ENCODE data around the gene C11orf54.
"Not testable (repeated sequence)": the region's sequence is repeated elsewhere in the genome, so short reads cannot be mapped to it uniquely, and the experiment has no call there.

C11orf54 gene

GRCh38 chr11:93734427-93735222, 6.8 kb upstream of the C11orf54 start:
- no peak for DNase-seq

- DNase-seq = no peak
These were observed 5.8 kb upstream of the C11orf54 start for GRCh38 chr11:93735627-93736026.

GRCh38 chr11:93736129-93736528, 5.3 kb upstream of the C11orf54 start:
- no peak for DNase-seq

GRCh38 chr11:93737904-93738612, 3.4 kb upstream of the C11orf54 start:
- no peak for DNase-seq

- DNase-seq = no peak
These were observed 2.8 kb upstream of the C11orf54 start for GRCh38 chr11:93738647-93739081.

GRCh38 chr11:93740031-93740729, 1.3 kb upstream of the C11orf54 start:
- peak; percentile 75 for DNase-seq

- DNase-seq = peak; percentile 77
These were observed 760 bp upstream of the C11orf54 start for GRCh38 chr11:93740730-93741093.

GRCh38 chr11:93741882-93742226, 382 bp downstream of the C11orf54 start:
- no peak for DNase-seq

GRCh38 chr11:93743291-93743690, 1.8 kb downstream of the C11orf54 start:
- DNase-seq = no peak

GRCh38 chr11:93744669-93745004, 3.2 kb downstream of the C11orf54 start:
- no peak for DNase-seq

GRCh38 chr11:93745005-93745755, 3.7 kb downstream of the C11orf54 start:
- DNase-seq = not testable (repeated sequence)

- no peak for DNase-seq
These were observed 4.6 kb downstream of the C11orf54 start for GRCh38 chr11:93746101-93746500.

GRCh38 chr11:93747122-93747521, 5.7 kb downstream of the C11orf54 start:
- DNase-seq = no peak

GRCh38 chr11:93751001-93751400, 9.5 kb downstream of the C11orf54 start:
- DNase-seq = no peak

GRCh38 chr11:93753241-93753640, 11.8 kb downstream of the C11orf54 start:
- no peak for DNase-seq

GRCh38 chr11:93756748-93757147, 15.3 kb downstream of the C11orf54 start:
- no peak for DNase-seq

- DNase-seq = no peak
These were observed 15.8 kb downstream of the C11orf54 start for GRCh38 chr11:93757301-93757700.

- DNase-seq = no peak
These were observed 16.7 kb downstream of the C11orf54 start for GRCh38 chr11:93757924-93758865.

- DNase-seq = not testable (repeated sequence)
These were observed 17.7 kb downstream of the C11orf54 start for GRCh38 chr11:93759123-93759522.

GRCh38 chr11:93761910-93762309, 20.4 kb downstream of the C11orf54 start:
- DNase-seq = no peak

GRCh38 chr11:93765551-93765950, 24.1 kb downstream of the C11orf54 start:
- DNase-seq = no peak

GRCh38 chr11:93766504-93766903, 25.0 kb downstream of the C11orf54 start:
- DNase-seq = no peak

All from activated CD4-positive, alpha-beta T cell treated with anti-CD3 and anti-CD28 coated beads for 48 hours (primary cell).